Skin of body (tissue), 2 donors: ENCODE results near the gene EAPP. TPM values are rescaled to one million over a fixed set of nuclear protein-coding genes. Genes with fewer than 3 reads are reported as not detected.
"Not testable (repeated sequence)": the region's sequence is repeated elsewhere in the genome, so short reads cannot be mapped to it uniquely, and the experiment has no call there.

Source experiments
- DNase-seq: peaks from one replicate; lab custom pipeline; 2025; lab: John Stamatoyannopoulos, UW
- total RNA-seq: library from RNA; depleted of rRNA; stranded (reverse); fragments of >200 nt; gene quantifications from one replicate; pipeline ENCODE4 v1.2.3, GENCODE V29; 2014

EAPP gene
- total RNA-seq, 1 donor from 2014 or later = 61.6 TPM

DNA sequence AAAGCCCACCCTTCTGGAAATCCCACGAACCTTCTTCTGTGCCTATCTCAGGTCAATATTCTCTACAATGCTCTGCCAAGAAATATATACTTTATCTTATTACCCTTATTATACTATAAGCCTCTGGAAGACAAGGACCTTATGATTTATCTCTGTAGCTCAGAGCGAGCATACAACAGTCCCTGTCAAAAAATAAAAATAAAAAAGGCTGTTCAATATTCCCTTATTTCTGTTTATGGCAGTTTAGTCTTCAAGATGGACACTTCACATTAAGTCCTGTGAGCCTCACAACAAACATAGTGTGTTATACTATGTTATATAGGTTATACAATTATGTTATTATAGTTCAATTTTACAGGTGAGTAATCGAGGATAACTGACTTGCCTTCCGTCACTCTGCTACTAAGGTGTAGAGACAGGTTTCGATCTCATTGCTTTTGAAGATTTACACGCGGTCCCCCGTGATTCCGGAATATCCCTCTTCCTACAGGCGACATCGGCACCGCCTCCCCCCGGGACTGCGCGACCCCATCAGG is 562 bp downstream of the EAPP start:
- no peak for DNase-seq

DNA sequence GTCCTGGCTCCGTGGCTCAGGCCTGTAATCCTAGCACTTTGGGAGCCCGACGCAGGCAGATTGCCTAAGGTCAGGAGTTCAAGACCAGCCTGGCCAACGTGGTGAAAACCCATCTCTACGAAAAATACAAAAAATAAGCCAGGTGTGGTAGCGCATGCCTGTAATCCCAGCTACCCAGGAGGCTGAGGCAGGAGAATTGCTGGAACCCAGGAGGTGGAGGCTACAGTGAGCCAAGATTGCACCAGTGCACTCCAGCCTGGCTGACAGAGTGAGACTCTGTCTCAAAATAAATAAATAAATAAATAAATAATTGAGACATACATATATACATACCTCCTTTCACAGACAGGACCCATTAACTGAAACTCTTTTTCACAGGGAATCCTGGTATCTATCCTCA is 1.4 kb downstream of the EAPP start:
- DNase-seq = not testable (repeated sequence)

DNA sequence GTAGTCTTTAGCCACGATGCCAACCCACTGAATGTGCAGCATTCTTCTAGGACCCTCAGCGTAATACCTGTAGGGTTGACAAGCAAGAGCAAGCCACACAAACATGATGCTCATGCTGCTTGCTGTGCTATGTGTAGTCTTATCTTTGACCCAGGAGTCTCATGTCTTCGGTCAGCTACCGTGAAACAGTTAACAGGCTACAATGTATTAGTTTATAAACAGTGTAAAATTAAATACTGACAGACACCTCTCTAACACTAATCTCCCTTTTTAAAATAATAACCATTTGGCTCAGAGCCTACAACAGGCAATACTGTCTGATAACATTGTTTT is 1.9 kb downstream of the EAPP start:
- no peak for DNase-seq

DNA sequence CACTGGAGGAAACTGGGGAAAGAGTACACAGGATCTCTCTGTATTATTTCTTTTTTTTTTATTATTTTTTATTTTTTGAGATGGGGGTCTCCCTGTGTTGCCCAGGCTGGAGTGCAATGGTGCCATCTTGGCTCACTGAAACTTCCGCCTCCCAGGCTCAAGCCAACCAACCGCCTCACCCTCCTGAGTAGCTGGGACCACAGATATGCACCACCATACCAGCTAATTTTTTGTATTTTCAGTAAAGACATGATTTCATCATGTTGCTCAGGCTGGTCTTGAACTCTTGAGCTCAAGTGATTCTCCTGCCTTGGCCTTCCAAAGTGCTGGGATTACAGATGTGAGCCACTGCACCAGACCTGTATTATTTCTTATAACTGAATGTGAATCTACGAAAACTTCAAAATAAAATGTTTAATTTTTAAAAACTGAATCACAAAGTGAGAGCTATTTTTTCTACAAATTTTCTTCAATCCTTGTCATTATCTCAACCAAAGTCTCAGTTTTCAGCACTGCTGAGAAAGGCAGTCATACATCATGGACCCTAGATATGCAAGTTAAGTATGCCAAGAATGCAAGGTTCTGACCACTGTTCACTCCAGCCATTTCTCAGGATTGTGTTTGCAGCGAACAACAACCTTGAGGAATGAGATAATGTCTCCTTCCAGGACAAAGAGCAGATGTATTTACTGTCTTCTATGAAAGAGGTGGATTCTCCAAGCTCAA is 2.4 kb downstream of the EAPP start:
- no peak for DNase-seq

DNA sequence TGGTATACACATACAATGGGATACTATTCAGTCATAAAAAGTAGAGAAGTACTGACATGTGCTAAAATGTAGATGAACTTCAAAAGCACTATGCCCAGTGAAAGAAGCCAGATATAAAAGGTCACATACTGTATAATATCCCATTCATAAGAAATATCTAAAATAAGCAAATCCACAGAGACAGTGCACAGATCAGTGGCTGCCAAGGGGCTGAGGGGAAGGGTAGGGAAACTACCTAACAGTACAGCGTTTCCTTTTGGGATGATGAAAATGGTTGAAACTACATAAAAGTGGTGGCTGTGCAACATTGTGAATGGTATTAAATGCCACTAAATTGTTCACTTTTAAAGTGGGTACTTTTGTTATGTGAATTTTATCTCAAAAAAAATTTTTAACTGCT is 11.9 kb downstream of the EAPP start:
- DNase-seq = no peak

DNA sequence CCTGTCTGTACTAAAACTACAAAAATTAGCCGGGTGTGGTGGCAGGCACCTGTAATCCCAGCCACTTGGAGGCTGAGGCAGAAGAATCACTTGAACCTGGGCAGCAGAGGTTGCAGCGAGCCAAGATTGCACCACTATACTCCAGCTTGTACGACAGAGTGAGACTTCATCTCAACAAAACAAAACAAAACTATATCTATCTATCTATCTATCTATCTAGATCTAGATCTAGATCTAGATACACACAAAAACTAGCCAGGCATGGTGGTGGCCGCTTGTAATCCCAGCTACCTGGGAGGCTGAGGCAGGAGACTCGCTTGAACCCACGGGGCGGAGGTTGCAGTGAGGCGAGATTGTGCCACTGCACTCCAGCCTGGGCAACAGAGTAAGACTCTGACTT is 15.3 kb downstream of the EAPP start:
- not testable (repeated sequence) for DNase-seq

DNA sequence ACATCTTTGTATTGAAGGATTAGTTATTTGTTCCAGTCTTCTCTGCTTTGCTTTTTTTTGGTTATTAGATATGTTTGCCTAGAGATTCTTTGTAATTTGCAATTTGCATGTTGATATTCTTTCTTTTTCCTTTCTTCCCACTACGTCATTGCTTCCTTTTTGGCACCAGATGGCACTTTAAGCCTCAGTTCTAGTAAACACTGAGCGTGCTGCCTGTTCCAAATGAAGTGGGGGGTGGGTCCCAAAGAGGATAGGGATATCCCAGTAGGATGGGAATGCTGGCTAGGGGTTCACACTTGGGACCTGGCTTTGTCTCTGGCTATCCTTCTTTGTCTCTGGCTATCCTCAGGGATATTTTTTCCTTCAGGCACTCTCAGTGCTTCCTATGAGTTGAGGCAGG is 17.0 kb downstream of the EAPP start:
- no peak for DNase-seq

DNA sequence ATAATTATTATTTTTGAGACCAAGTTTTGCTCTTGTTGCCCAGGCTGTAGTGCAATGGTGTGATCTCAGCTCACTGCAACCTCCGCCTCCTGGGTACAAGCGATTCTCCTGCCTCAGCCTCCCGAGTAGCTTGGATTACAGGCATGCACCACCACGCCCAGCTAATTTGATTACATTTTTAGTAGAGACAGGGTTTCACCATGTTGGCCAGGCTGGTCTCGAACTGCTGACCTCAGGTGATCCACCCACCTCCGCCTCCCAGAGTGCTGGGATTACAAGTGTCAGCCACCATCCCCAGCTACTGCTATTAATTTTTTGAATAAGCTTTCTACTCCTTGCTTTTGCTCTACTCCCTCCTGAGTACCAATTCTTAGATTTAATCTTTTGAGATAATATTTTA is 18.4 kb downstream of the EAPP start:
- DNase-seq = not testable (repeated sequence)

DNA sequence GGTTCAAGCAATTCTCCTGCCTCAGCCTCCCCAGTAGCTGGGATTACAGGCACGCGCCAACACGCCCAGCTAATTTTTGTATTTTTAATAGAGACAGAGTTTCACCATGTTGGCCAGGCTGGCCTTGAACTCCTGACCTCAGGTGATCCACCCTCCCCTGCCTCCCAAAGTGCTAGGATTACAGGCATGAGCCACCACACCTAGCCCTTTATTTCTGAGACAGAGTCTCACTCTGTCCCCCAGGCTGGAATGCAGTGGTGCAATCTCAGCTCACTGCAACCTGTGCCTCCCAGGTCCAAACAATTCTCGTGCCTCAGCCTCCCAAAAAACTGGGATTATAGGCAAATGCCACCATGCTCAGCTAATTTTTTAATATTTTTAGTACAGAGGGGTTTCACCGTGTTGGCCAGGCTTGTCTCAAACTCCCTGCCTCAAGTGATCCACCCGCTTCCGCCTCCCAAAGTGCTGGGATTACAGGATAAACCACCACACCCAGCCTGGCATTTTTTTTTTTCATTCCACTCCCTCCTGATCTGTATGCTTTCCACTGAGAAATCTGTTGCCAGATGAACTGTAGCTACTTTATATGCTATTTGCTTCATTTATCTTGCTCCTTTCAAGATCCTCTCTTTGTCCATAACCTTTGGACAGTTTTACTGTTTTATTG is 19.1 kb downstream of the EAPP start:
- DNase-seq = not testable (repeated sequence)

DNA sequence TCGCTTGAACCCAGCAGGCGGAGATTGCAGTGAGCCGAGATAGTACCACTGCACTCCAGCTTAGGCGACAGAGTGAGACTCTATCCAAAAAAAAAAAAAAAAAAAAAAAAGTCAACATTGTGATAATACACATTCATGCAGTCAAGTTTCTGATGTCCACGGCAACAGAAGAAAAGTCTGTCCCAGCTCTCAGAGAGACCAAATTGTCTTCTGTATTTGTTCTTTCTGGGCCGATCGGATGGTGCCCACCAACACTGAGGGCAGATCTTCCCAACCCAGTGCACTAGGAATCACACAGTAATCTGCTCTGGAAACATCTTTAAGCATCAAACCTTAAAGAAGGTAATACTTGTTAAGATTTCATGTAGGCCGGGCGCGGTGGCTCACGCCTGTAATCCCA is 31.6 kb downstream of the EAPP start:
- DNase-seq = no peak

DNA sequence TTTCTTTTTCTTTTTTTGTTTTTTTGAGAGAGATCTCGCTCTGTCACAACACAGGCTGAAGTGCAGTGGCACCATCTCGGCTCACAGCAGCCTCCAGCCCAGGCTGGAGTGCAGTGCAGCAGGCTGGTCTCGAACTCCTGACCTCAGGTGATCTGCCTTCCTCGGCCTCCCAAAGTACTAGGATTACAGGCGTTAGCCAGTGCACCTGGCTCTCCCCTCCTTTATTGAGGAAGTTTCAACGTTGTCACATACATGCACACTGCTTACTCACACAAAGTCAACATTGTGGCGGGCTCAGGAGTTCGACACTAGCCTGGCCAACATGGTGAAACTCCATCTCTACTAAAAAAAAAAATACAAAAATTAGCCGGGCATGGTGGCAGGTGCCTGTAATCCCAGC is 32.0 kb downstream of the EAPP start:
- DNase-seq = no peak

DNA sequence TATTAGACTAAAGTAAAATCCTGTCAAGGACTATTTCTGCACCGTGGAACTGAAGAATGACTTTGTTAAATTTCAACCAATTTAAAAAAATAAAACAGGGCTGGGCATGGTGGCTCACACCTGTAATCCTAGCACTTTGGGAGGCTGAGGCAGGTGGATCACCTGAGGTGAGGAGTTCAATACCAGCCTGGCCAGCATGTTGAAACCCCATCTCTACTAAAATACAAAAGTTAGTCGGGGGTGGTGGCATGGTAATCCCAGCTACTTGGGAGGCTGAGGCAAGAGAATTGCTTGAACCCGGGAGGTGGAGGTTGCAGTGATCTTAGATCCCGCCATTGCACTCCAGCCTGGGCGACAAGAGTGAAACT is 34.4 kb downstream of the EAPP start:
- not testable (repeated sequence) for DNase-seq

DNA sequence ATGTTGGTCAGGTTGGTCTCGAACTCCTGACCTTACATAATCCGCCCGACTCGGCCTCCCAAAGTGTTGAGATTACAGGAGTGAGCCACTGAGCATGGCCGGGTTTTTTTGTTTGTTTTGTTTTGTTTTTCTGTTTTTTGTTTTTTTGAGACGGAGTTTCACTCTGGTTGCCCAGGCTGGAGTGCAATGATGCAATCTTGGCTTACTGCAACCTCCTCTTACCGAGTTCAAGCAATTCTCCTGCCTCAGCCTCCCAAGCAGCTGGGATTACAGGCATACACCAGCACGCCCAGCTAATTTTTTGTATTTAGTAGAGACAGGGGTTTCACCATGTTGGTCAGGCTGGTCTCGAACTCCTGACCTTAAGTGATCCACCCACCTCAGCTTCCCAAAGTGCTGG is 35.5 kb downstream of the EAPP start:
- not testable (repeated sequence) for DNase-seq

DNA sequence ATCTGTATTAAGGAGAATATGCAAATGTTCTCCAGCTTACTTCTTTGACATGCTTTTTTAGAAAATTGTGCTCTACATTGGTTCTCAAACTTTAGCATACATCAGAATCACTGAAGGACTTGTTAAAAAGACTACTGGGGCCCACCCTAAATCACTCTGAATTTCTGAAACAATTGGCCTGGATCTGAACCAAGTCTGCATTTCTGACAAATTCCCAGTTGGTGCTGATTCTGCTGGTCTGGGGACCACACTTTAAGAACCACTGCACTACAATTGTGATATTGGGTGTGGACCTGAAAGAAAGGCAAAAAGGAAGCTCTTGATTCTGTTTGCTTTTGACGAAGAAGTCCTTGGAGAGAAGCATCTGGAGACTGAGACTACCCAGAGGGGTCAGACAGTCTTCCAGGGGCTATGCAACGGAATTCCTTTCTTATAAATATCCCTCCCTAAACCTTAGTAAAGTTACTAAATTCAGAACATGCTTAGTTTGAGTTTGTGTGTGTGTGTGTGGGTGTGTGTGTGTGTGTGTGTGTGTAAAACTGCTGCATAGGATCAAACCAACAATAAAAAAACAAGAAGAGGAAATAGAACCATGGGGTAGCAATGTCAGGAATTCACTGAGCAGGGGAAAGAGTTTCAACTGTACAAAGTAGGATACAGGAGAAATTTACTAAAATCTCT is 36.8 kb downstream of the EAPP start:
- no peak for DNase-seq

DNA sequence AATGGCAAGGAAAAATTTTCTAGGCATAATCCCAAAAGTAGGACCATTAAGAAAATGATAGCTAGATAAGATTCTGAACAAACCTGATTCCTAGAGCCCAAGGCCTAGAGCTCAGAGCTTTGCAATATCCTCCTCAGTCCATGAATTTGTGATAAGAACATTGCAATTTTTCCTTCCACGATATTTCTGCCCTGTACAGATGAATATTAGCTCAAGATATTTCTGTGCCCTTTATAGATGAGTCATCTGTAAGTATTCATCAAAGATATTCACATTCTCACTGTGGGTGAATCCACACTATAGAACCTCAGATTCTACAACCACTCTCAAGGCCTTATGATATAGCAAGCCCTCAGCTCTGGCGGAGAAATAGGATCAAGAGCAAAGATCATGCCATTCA is 37.5 kb downstream of the EAPP start:
- DNase-seq = no peak

DNA sequence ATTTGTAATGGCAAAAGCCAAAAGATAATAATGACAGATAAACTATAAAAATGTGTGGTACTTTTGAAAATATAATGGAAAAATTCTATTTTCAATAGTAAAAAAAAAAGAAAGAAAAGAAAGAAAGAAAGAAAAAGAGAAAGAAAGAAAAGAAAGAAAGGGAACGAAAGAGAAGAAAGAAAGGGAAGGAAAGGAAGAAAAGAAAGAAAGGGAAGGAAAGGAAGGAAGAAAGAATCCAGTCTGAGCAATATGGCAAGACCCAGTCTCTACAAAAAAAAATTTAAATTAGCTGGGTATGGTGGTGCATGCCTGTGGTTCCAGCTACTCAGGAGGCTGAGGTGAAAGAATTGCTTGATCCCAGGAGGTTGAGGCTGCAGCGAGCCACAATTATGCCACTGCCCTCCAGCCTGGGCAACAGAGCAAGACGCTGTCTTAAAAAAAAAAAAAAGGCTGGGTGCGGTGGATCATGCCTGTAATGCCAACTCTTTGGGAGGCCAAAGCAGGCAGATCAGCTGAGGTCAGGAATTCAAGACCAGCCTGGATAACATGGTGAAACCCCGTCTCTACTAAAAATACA is 38.4 kb downstream of the EAPP start:
- no peak for DNase-seq

DNA sequence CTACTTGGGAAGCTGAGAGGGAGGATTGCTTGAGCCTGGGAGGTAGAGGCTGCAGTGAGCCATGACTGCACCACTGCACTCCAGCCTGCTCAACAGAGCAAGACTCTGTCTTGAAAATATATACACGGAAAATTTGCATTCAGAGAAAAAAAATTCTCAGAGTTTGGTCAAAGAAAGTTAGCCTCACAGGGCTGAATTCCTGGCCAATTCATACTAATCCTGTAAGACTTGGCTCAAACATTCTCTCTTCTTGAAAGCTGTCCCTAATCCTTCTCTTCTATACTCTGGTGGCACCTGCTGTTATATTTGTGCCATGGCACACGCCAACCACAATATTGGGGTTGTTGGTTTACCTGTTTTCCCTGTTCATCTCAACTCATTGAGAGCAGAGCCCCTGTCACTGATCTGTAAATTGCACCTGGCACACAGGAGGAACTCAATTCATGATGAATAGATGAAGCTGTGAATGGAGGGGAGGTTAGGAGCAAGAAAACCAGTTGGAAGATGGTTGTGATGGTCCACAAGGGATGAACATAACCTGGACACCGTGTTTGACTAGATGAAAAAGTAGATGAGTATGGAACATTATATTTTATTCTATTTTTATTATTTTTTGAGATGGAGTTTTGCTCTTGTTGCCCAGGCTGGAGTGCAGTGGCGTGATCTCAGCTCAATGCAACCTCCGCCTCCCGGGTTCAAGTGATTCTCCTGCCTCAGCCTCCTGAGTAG is 40.7 kb downstream of the EAPP start:
- no peak for DNase-seq

DNA sequence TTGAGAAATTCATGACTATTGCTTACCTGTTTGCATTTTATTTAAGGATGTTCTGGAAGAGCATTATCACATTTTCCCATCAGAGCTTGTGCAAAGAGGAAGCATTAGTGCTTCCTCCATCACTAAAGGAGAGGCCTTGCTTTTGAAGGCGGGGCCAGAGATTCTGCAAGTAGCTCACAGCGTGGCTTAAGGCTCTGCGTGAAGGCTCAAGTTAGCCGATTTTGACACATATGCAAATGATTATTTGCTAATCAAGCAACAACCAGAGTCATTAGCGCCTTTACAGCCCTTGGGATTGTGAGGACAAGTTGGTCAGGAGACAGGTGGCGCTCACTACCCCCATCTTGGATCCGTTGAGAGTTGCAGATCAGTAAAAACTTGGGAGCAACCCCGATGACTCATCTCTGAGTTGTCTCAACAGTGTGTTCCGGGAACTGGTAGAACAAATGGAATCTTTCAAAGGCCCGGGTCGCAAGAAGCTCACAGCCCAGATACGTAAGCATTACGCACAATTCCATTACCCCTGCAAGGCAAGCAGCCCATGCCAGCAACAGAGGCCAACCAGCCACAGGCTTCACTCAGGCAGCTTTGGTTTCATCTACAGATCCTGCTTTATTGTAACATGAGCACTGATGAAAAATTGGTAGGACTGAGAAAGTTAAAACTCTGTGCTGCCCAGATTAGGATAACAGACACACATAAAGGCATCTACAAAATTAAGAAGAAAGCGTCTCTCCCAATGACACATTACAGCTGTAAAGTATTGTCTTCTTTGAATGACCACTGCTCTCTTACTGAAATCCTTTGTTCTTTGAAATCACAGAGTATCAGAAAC is 42.6 kb downstream of the EAPP start:
- peak; percentile 75 for DNase-seq

DNA sequence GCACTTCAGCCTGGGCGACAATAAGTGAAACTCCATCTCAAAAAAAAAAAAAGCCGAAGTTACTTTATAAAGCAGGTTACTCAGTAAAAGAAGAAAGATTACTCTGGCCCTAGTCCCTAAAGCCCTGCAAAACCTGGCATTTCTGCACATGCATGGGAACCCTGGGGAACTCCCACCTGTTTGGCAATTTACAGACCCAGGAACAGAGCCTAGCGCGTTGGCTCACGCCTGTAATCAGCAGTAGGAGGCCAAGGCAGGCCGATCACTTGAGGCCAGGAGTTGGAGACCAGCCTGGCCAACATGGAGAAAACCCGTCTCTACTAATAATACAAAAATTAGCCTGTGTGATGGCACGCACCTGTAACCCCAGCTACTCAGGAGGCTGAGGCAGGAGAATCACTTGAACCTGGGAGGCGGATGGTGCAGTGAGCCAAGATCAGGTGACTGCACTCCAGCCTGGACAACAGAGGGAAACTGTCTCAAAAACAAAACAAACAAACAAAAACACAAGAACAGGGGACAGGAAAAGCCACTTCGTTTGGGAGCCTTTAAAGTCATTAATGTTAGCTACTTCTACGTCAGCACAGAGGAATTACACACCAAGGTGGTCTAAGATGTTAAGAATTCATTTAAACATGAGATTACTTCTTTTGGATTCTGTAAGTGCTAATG is 43.4 kb downstream of the EAPP start:
- no peak for DNase-seq

DNA sequence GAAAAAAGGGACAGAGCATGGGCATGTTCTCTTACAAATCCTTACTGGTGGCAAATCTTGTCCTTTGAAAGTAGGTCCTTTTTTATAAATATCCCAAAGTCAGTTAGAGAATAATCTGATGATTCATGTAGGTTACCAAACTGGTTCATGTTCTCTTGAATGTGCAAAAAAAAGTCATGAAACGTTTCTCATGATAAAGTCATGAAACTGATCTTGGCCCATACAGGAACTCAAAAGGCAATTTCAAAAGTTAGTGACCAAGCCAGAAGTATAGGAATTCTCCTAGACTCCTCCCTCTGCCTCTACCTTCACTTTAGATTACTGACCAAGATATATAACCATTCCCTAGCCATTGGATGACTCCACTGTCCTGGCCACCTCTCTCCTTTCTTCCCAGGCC is 50.2 kb downstream of the EAPP start:
- no peak for DNase-seq
